Stromal cell of bone marrow (primary cell): Measurements from ENCODE around the gene PDE4D.

ENCODE experiments used
- DNase-seq: peaks from one replicate; pipeline ENCODE4 v3.0.0-alpha.2; 2012; ENCODE audit warnings: low read depth

The PDE4D gene

GRCh38 chr5:59206132-59206581 is 687.4 kb downstream of the PDE4D start:
- peak; percentile 35 for DNase-seq

GRCh38 chr5:59204114-59204897 is 689.2 kb downstream of the PDE4D start:
- no peak for DNase-seq

GRCh38 chr5:59199868-59200267 is 693.7 kb downstream of the PDE4D start:
- DNase-seq = no peak

- no peak for DNase-seq
Measured at GRCh38 chr5:59198832-59199231, 694.7 kb downstream of the PDE4D start.

- no peak for DNase-seq
Measured at GRCh38 chr5:59198365-59198764, 695.2 kb downstream of the PDE4D start.

- DNase-seq = no peak
Measured at GRCh38 chr5:59197911-59198310, 695.6 kb downstream of the PDE4D start.

GRCh38 chr5:59193616-59194319 is 699.8 kb downstream of the PDE4D start:
- DNase-seq = peak; percentile 92

GRCh38 chr5:59190746-59191145 is 702.8 kb downstream of the PDE4D start:
- no peak for DNase-seq

GRCh38 chr5:59189472-59190244 is 703.9 kb downstream of the PDE4D start:
- no peak for DNase-seq

- DNase-seq = peak; percentile 41
Measured at GRCh38 chr5:59188419-59189225, 704.9 kb downstream of the PDE4D start.

GRCh38 chr5:59187857-59188256 is 705.7 kb downstream of the PDE4D start:
- no peak for DNase-seq

- no peak for DNase-seq
Measured at GRCh38 chr5:59186623-59187022, 706.9 kb downstream of the PDE4D start.

- DNase-seq = no peak
Measured at GRCh38 chr5:59185757-59186385, 707.7 kb downstream of the PDE4D start.

GRCh38 chr5:59184769-59185168 is 708.8 kb downstream of the PDE4D start:
- DNase-seq = no peak

GRCh38 chr5:59182760-59183159 is 710.8 kb downstream of the PDE4D start:
- DNase-seq = no peak

GRCh38 chr5:59180515-59180914 is 713.0 kb downstream of the PDE4D start:
- no peak for DNase-seq

GRCh38 chr5:59179704-59180103 is 713.8 kb downstream of the PDE4D start:
- DNase-seq = no peak

- no peak for DNase-seq
Measured at GRCh38 chr5:59178482-59178881, 715.0 kb downstream of the PDE4D start.

- DNase-seq = no peak
Measured at GRCh38 chr5:59178071-59178470, 715.5 kb downstream of the PDE4D start.

GRCh38 chr5:59177644-59178043 is 715.9 kb downstream of the PDE4D start:
- no peak for DNase-seq

- DNase-seq = peak; percentile 64
Measured at GRCh38 chr5:59174248-59174844, 719.2 kb downstream of the PDE4D start.
